HepG2 (cell line): Measurements from ENCODE around the gene ATP8A1. TPM values are rescaled to one million over a fixed set of nuclear protein-coding genes. Genes with fewer than 3 reads are reported as not detected.

Experiments used
- ATAC-seq: fragments of 200-7000 bp; cut with Tn5 transposase; 3 replicates; pipeline ENCODE4 v1.9.1; 2020; ENCODE audit warnings: mild to moderate bottlenecking, moderate library complexity
- BruUV-seq: library from RNA; stranded (reverse); fragments of 400-500 nt; replicated peaks from 2 replicates; lab custom pipeline; 2021; lab: Mats Ljungman, UMichigan
- CTCF ChIA-PET: fragments of 300-600 bp; formaldehyde crosslinking; extraction: SDS; loops from one replicate; lab custom pipeline; 2021; ENCODE audit warnings: low total read pairs, inconsistent platforms, low intra/inter-chr PET ratio; lab: Yijun Ruan, JAX
- POLR2A ChIA-PET: fragments of 350-600 bp; sonication (Branson Sonifier 250); formaldehyde crosslinking; loops from one replicate; lab custom pipeline; 2020; ENCODE audit warnings: antibody characterized with exemption, inconsistent platforms; lab: Yijun Ruan, JAX
- DNase-seq: peaks from one replicate; pipeline ENCODE4 v3.0.0-alpha.2; 2015; ENCODE audit warnings: low spot score
- FAIRE-seq: peaks from 3 replicates; lab custom pipeline; 2011; peaks lifted over from hg19 to GRCh38; lab: Jason Lieb, UNC
- H2AFZ ChIP-seq: one replicate; pipeline ENCODE4 v1.6.1; 2011; ENCODE audit warnings: low read length, inconsistent platforms
- H3K27ac ChIP-seq: fragments of 300-600 bp; 3 replicates; pipeline ENCODE4 v1.8.0; 2011; ENCODE audit warnings: mixed run types, mild to moderate bottlenecking, mixed read lengths, low read length, inconsistent platforms; ENCODE audit not compliant: insufficient read depth; ENCODE audit errors: extremely low read length
- H3K27me3 ChIP-seq, 2 experiments: fragments of 200-600 bp in 1 of 2; 2 replicates in 1 of 2; 3 replicates in 1 of 2; pipeline versions ENCODE4 v1.6.0 to v1.8.0; 2011; ENCODE audit warnings: low read length in 2 of 2, mild to moderate bottlenecking in 2 of 2, moderate library complexity in 2 of 2, inconsistent platforms in 1 of 2; ENCODE audit not compliant: insufficient read depth in 2 of 2, control insufficient read depth in 1 of 2
- H3K36me3 ChIP-seq, 2 experiments: fragments of 200-600 bp in 1 of 2; replicated peaks in 1 of 2; 2 replicates in 1 of 2; 3 replicates in 1 of 2; pipeline versions ENCODE4 v1.5.1 to v1.8.0; 2011; ENCODE audit warnings: low read length in 2 of 2, inconsistent platforms in 1 of 2; ENCODE audit not compliant: insufficient read depth in 2 of 2, control insufficient read depth in 1 of 2
- H3K4me1 ChIP-seq: 2 replicates; pipeline ENCODE4 v1.5.1; 2012; ENCODE audit warnings: low read length, inconsistent platforms; ENCODE audit not compliant: insufficient read depth
- H3K4me2 ChIP-seq: 2 replicates; pipeline ENCODE4 v1.6.0; 2011; ENCODE audit warnings: low read depth, low read length, inconsistent platforms
- H3K4me3 ChIP-seq, 3 experiments: fragments of 200-600 bp in 1 of 3; sonication (generic), shearing (Covaris generic) in 1 of 3; replicated peaks in 1 of 3; 2 replicates each; pipeline ENCODE4 v1.5.1; 2011 to 2016; ENCODE audit warnings: low read length in 3 of 3, inconsistent platforms in 2 of 3, low read depth in 2 of 3, mild to moderate bottlenecking in 2 of 3, control low read depth in 1 of 3, mixed read lengths in 1 of 3; ENCODE audit not compliant: insufficient read depth in 1 of 3
- H3K79me2 ChIP-seq: one replicate; pipeline ENCODE4 v1.6.1; 2011; ENCODE audit warnings: low read length, inconsistent platforms; ENCODE audit not compliant: insufficient read depth
- H3K9ac ChIP-seq: 2 replicates; pipeline ENCODE4 v1.6.0; 2011; ENCODE audit warnings: mild to moderate bottlenecking, low read depth, low read length, inconsistent platforms; ENCODE audit not compliant: insufficient read depth
- H3K9me3 ChIP-seq: 2 replicates; pipeline ENCODE4 v1.5.1; 2012; ENCODE audit warnings: mild to moderate bottlenecking, low read length
- H4K20me1 ChIP-seq: 2 replicates; pipeline ENCODE4 v1.6.0; 2011; ENCODE audit warnings: inconsistent platforms, mild to moderate bottlenecking, low read length, moderate library complexity; ENCODE audit not compliant: insufficient read depth
- AHDC1 ChIP-seq: sonication (generic); formaldehyde crosslinking; IDR thresholded peaks from 2 replicates; pipeline ENCODE4 v1.5.1; 2020; ENCODE audit warnings: mild to moderate bottlenecking, missing genetic modification reagents, borderline replicate concordance
- KLF9 ChIP-seq: IDR thresholded peaks from 2 replicates; pipeline ENCODE4 v1.6.1; 2016; ENCODE audit warnings: low read depth
- NFATC3 ChIP-seq: sonication (generic); formaldehyde crosslinking; IDR thresholded peaks from 2 replicates; pipeline ENCODE4 v1.5.1; 2020; ENCODE audit warnings: mild to moderate bottlenecking, missing genetic modification reagents
- PAXIP1 ChIP-seq: sonication (generic); formaldehyde crosslinking; conservative IDR thresholded peaks from 2 replicates; pipeline ENCODE4 v1.4.0; 2020; ENCODE audit warnings: mild to moderate bottlenecking, missing genetic modification reagents, moderate library complexity
- ZBTB49 ChIP-seq: sonication (generic); formaldehyde crosslinking; IDR thresholded peaks from 2 replicates; pipeline ENCODE4 v1.4.0; 2020; ENCODE audit warnings: missing genetic modification reagents, borderline replicate concordance
- ZNF225 ChIP-seq: sonication (generic); formaldehyde crosslinking; IDR thresholded peaks from 2 replicates; pipeline ENCODE4 v1.4.0; 2020; ENCODE audit warnings: mild to moderate bottlenecking, missing genetic modification reagents
- ZNF232 ChIP-seq: sonication (generic); formaldehyde crosslinking; IDR thresholded peaks from 2 replicates; pipeline ENCODE4 v1.4.0; 2020; ENCODE audit warnings: missing genetic modification reagents, borderline replicate concordance
- ZNF280B ChIP-seq: sonication (generic); formaldehyde crosslinking; IDR thresholded peaks from 2 replicates; pipeline ENCODE4 v1.5.0; 2020; ENCODE audit warnings: missing genetic modification reagents, mild to moderate bottlenecking, borderline replicate concordance
- ZNF317 ChIP-seq: sonication (generic); formaldehyde crosslinking; IDR thresholded peaks from 2 replicates; pipeline ENCODE4 v1.5.0; 2020; ENCODE audit warnings: mild to moderate bottlenecking, missing genetic modification reagents
- WGBS: methylation state at CpG from one replicate; pipeline ENCODE4 v1.1.6; 2017; ENCODE audit warnings: low lambda C conversion rate; 5-methylcytosine and 5-hydroxymethylcytosine counted together
- in situ Hi-C: cut with HindIII; loops from 2 replicates; pipeline ENCODE4 v1.10.0; 2017; ENCODE audit warnings: low pct_unique_long_range_greater_than_20kb; ENCODE audit not compliant: extremely low pct_ligation_motif_present
- intact Hi-C: fragments of 100-400 bp; cut with micrococcal nuclease; formaldehyde crosslinking; loops from one replicate; pipeline ENCODE4 v1.10.0; 2022; ENCODE audit not compliant: unreplicated experiment
- polyA plus RNA-seq, 8 experiments: library from polyadenylated mRNA; depleted of rRNA in 3 of 8; stranded (reverse) in 7 of 8; unstranded in 1 of 8; fragments of >200 nt; fragmentation: Illumina TruSeq in 4 of 8; extraction: Trizol in 4 of 8; gene quantifications; 2 replicates each; pipeline versions ENCODE4 v1.2.1 to v1.2.3, GENCODE V29; 2011 to 2016; ENCODE audit warnings: low read depth in 4 of 8, missing spikeins in 1 of 8, mixed read lengths in 1 of 8; ENCODE audit not compliant: insufficient read depth in 1 of 8
- total RNA-seq, 5 experiments: library from RNA; depleted of rRNA; stranded (reverse); fragments of >200 nt; fragmentation: Illumina TruSeq; extraction: Trizol; gene quantifications; 2 replicates each; pipeline ENCODE4 v1.2.3, GENCODE V29; 2016; ENCODE audit warnings: low read depth in 1 of 5

The ATP8A1 gene
- total and polyA plus RNA-seq, 2 of the 13 experiments (the other 11 are each of a cell fraction or from before 2014, with no cell fraction given), result 1.7 to 6.2 TPM

- H3K4me3 ChIP-seq, result no peak overlapping the region
- ChIA-PET POLR2A (no interaction called here), CTCF (no interaction called here)
- WGBS, result 29% methylated on average over 4 of the region's 4 CpGs
- DNase-seq, result peak; percentile 2
- H3K4me1 ChIP-seq, result no peaks in the 10 kb centered on the region
- no peaks in the 10 kb centered on the region for H3K27me3 ChIP-seq
- H2AFZ ChIP-seq, result no peak overlapping the region
- no peaks in the 10 kb centered on the region for H3K36me3 ChIP-seq
- BruUV-seq, result no TSS peak
- H3K9ac ChIP-seq, result no peak overlapping the region
- no peaks in the 10 kb centered on the region for H3K79me2 ChIP-seq
- FAIRE-seq, result no peak
- peak; percentile 75; the same call in 2 of the 3 replicates for ATAC-seq
- intact Hi-C loops, result no loop called here
- H3K4me2 ChIP-seq, result no peak overlapping the region
- in situ Hi-C loops, result no loop called here
- no peaks in the 10 kb centered on the region for H3K9me3 ChIP-seq
- no peak overlapping the region for H3K27ac ChIP-seq
- H4K20me1 ChIP-seq, result no peaks in the 10 kb centered on the region
- TF ChIP-seq AHDC1 (CRISPR knock-in tag), result peak; percentile 44; the same call in 1 of the 2 replicates
- TF ChIP-seq ZNF232 (CRISPR knock-in tag), result peak; percentile 68; the same call in 1 of the 2 replicates
- no peak for TF ChIP-seq ZNF280B (CRISPR knock-in tag)
- peak; percentile 84 for TF ChIP-seq ZNF317 (CRISPR knock-in tag)
- no peak for TF ChIP-seq KLF9 (CRISPR knock-in tag)
- TF ChIP-seq ZNF225 (CRISPR knock-in tag), result no peak
- TF ChIP-seq NFATC3 (CRISPR knock-in tag), result no peak
- TF ChIP-seq ZBTB49 (CRISPR knock-in tag), result no peak
- 0 out of 2 replicates have a peak, but pooled peaks have one; percentile 20 for TF ChIP-seq PAXIP1 (CRISPR knock-in tag)
Observed at GRCh38 chr4:42460043-42460442, 196.9 kb downstream of the ATP8A1 start.
